Measurements from ENCODE around the gene KPNA1.

- TF ChIP-seq CTCF (IDR thresholded peaks at IDR 0.05) (no peak), ZFX (IDR thresholded peaks at IDR 0.05; ENCODE audit: borderline replicate concordance) (no peak)
These were observed 125.5 kb downstream of the KPNA1 start for GRCh38 chr3:122389197-122389596.
